HTR-8/SVneo (cell line): ENCODE data around the gene GARIN5B.
A peak's percentile ranks its signal among the peaks of the same experiment; 100 is the strongest.

ENCODE experiments used
- DNase-seq: peaks from one replicate; pipeline ENCODE4 v3.0.0; 2011; ENCODE audit warnings: low spot score, mixed read lengths; ENCODE audit not compliant: insufficient read length
- FAIRE-seq: peaks from 2 replicates; lab custom pipeline; 2011; peaks lifted over from hg19 to GRCh38; lab: Jason Lieb, UNC

The GARIN5B gene

DNA sequence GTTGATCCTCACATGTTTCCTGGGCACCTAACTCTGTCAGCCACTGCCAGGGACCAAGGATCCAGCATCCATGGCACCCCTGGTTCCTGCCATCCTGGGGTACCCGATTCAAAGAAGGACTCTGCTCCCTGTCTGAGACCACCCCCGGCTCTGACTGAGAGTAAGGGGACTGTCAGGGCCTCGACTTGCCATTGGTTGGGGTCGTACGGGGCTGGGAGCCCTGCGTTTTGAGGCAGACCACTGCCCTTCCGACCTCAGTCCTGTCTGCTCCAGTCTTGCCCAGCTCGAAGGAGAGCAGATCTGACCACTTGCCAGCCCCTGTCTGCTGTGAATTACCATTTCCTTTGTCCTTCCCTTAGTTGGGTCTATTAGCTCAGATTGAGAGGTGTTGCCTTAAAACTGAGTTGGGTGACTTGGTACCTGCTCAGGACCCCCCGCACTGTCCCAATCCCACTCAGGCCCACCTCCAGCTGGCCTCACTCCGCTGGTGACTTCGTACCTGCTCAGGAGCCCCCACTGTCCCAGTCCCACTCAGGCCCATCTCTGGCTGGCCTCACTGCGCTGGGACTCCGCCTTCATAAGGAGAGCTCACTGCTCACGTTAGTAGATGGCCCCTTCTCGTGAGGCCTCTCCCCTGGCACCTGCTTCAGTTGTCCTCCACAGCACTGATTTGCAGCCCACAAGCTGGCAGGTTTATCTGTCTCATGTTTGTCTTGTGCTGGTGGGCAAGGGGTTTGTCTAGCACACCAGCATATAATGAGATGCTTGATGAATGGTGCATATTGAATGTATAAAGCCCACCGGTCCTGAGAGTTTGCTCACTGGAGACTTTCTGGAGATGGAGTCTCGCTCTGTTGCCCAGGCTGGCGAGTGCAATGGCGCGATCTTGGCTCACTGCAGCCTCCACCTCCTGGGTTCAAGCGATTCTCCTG, 26.6 kb upstream of the GARIN5B start:
- FAIRE-seq (no peak), DNase-seq (no peak)

- FAIRE-seq (no peak), DNase-seq (no peak)
Observed at GRCh38 chr19:55387736-55388497, 24.9 kb upstream of the GARIN5B start.

- DNase-seq (no peak), FAIRE-seq (no peak)
Observed at GRCh38 chr19:55386493-55386971, 23.5 kb upstream of the GARIN5B start.

- peak; percentile 75 for FAIRE-seq
Observed at GRCh38 chr19:55385724-55386492, 22.8 kb upstream of the GARIN5B start, which contains the start of gene RPL28. TSS of gene RPL28 (plus strand) at chr19:55385932. CDS start at chr19:55386358, 426 bp downstream.

DNA sequence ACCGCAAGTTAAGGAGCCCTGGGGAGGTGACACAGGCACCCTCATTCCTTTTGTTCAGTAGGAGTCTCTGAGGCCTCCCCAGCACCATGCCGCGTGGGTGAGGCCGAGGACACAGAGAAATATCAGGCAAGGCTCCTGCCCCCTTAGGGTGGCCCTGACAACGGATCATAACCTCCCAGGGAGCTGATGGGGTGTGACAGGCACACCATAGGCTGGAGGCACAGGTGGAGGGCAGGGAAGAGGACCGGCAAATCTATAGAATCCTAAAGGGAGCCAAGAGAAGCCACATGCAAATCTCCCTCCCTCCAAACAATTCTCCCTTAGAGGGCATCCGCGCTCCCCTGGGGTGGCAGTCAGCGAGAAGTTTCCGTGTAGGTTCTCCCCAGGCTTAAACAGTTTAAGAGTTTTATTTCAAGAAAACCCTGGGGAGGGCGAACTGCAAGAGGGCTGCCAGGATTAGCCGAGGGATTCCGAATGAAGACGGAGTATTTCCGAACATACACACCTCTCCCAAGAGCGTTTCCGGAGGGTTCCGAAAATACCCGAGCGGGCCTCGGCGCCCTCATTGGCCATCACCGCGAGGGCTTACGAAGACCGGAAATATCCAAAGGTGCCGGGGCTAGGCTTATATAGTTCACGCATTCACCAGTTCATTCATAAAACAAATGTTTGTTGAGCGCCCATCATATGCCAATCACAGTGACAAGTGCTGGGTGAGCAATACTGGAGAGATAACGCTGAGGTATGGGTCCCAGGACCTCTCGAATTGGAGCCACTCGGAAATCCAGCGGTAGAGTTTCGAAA, 22.1 kb upstream of the GARIN5B start:
- no peak for FAIRE-seq
- peak; percentile 92 for DNase-seq

More at GRCh38 chr19:55385724-55386492, 22.8 kb upstream of the GARIN5B start, which contains the start of gene RPL28:
- DNase-seq: peak; percentile 92

DNA sequence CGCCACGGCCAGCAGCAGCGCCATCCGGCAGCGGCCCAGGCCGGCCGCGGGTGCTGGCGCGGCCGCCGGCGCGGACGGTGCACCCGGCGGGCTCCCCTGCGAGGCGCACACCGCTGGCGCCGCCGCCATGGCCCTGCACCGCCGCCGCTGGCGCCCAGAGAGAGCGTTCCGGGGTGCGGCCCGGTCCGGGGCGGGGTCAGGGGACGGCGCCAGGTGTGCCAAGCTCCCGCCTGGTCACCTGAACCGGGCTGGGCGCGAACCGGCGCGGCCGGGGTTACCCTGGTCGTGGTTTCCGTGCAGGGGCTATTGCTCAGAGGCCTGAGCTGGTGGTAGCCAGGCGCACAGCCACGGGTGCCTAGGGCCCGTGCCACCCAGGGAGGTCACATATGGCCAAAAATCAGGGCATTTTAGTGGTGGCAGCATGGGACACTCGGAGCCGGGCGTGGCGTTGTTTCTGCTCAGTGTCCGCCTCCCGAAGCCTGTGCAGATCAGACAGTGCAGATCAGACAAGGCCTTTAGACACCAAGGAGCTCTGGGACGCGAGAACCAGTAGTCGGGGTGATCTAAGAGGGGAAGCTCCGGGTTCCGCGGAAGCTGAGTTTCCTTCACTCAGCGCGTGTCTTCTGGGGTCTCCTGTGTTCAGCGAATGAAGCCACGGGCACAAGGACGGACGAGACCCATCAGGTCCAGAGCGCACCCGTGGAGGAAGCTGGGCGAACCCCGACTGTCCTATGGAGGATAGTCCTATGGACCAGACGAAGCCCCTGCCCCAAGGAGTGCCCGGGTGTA, 21.3 kb upstream of the GARIN5B start, which contains the start of gene TMEM238:
Gene TMEM238 (minus strand): TSS at position 162 of the 789 bp plus-strand sequence. CDS start 33 bp downstream, at position 129.
- no peak for DNase-seq
- FAIRE-seq: no peak

- DNase-seq (no peak), FAIRE-seq (no peak)
Observed at GRCh38 chr19:55383279-55384130, 20.4 kb upstream of the GARIN5B start.

- no peak for DNase-seq
- FAIRE-seq: no peak
Observed at GRCh38 chr19:55382522-55383054, 19.5 kb upstream of the GARIN5B start.

DNA sequence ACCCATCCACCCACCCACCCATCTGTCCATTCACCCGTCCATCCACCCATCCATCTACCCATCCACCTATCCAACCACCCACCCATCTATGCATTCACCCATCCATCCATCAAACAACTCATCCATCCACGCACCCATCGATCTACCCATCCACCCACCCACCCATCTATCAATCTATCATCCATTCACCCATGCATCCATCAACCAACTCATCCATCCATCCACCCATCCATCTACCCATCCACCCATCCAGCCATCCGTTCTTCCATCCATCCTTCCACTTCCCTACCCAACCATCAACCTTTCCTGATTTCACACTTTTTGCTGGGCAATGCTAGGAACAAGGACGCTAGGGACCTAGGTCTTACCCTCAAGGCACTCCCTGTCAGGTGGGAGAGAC, 19.0 kb upstream of the GARIN5B start:
- no peak for DNase-seq
- FAIRE-seq: peak; percentile 48

GRCh38 chr19:55379174-55379573, 16.1 kb upstream of the GARIN5B start:
- no peak for FAIRE-seq
- no peak for DNase-seq

GRCh38 chr19:55377356-55378131, 14.5 kb upstream of the GARIN5B start:
- no peak for DNase-seq
- FAIRE-seq: no peak

GRCh38 chr19:55376241-55376933, 13.3 kb upstream of the GARIN5B start, which contains the start of gene TMEM190:
TSS of gene TMEM190 (plus strand) at chr19:55376826. CDS start at chr19:55376854, 28 bp downstream.
- DNase-seq: no peak
- FAIRE-seq: no peak

DNA sequence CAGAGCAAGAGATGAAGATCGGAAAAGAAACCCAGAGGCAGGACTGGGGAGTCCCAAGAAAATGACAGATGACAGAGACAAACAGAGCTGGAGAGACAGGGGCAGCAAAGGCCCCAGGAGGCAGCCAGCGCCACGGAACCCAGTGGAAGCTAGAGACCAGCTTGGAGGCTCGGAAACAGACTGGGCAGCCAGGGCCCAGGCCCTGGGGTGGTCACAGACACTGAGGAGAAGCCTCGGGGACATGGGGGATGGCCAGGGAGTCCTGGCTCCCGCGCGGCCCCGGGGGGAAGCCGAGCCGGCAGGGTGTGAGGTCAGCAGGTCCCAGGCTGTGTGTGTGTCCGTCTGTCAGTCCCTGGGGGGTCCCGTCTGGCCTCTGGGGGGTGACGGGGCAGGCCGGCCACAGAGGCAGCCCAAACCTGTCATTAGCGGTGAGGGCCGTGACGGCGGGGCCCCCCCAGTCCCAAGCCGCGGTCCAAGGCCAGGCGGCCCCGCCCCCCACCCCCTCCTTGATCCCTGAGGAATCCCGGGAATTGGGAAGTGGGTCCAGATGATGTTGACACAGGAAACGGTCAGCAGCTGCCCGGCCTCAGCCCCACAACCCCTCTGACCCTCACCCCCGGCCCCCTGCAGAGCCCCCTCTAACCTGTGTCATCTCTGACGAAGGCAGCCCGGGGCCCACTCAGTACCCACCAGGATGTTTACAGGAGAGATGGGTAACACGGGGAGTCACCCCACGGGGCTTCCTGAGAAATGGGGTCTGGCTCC, 11.1 kb upstream of the GARIN5B start:
- FAIRE-seq: peak; percentile 67

GRCh38 chr19:55373306-55373992, 10.4 kb upstream of the GARIN5B start:
- FAIRE-seq (no peak), DNase-seq (no peak)

More for the DNA sequence above, 11.1 kb upstream of the GARIN5B start:
- peak; percentile 75 for DNase-seq
